Measurements from ENCODE around the gene GPRC5C.
A peak's percentile ranks its signal among the peaks of the same experiment; 100 is the strongest.

Gene GPRC5C

DNA sequence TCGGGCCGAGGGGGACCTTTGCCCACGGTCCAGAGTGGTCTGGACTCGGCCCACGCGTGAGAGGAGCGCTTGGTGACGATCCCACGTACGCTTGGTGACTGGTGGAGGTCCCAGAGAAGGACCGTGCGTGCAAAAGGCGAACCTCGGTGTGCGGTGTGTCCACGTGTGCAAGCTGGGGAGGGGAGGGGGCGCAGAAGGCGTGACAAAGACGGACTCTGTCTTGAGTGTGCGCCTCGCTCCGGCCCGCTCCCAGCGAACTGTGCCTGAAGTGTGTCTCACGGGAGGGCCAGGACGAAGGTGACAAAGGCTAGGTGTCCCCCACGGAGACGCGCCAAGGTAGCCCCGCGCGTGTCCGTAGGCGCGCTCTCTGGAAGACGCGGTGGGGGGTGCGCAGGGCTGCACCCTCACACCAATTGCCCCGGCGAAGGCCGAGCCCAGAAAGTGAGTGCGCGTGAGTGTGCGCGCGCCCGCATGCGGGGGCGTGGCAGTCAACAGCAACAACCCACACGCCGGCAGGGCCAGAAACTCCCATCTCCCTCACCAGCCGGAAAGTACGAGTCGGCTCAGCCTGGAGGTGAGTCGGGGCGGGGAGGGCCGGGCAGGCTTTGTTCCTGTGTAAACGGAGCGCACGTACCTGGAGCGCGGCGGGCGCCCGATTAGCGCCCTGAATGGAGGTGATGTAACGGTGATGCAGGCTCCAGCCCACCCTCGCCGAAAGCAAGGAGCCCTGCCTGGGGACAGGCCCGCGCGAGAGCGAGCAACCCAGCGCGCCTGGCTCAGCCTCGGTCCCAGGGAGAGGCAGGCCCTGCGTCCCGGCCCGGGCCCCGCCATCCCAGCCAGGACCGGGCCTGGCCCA, at the start of gene GPRC5C (continued):
- TF ChIP-seq, protein P1, sequence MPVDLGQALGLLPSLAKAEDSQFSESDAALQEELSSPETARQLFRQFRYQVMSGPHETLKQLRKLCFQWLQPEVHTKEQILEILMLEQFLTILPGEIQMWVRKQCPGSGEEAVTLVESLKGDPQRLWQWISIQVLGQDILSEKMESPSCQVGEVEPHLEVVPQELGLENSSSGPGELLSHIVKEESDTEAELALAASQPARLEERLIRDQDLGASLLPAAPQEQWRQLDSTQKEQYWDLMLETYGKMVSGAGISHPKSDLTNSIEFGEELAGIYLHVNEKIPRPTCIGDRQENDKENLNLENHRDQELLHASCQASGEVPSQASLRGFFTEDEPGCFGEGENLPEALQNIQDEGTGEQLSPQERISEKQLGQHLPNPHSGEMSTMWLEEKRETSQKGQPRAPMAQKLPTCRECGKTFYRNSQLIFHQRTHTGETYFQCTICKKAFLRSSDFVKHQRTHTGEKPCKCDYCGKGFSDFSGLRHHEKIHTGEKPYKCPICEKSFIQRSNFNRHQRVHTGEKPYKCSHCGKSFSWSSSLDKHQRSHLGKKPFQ (tag by site-specific recombination; IDR thresholded peaks at IDR 0.05): peak; percentile 21; the same call in 1 of the 2 replicates
- TF ChIP-seq ZNF274 (IDR thresholded peaks at IDR 0.05; ENCODE audit: low read length) (no peak), ZNF274 (tag by site-specific recombination; IDR thresholded peaks at IDR 0.05; ENCODE audit: borderline replicate concordance) (no peak), KLF17 (tag by site-specific recombination; IDR thresholded peaks at IDR 0.05) (peak; percentile 57; the same call in 1 of the 2 replicates), ZNF549 (tag by site-specific recombination; IDR thresholded peaks at IDR 0.05) (no peak), ZSCAN16 (tag by site-specific recombination; IDR thresholded peaks at IDR 0.05) (no peak), ZNF501 (tag by site-specific recombination; IDR thresholded peaks at IDR 0.05) (peak; percentile 63; the same call in 1 of the 2 replicates), SP7 (tag by site-specific recombination; IDR thresholded peaks at IDR 0.05) (peak; percentile 69), ZNF544 (tag by site-specific recombination; IDR thresholded peaks at IDR 0.05) (no peak), ZNF24 (tag by site-specific recombination; IDR thresholded peaks at IDR 0.05) (no peak; the same call in 1 of the 2 replicates), ZNF2 (tag by site-specific recombination; IDR thresholded peaks at IDR 0.05) (peak; percentile 97), ZNF366 (tag by site-specific recombination; conservative IDR thresholded peaks at IDR 0.05) (no peak), BCL11B (tag by site-specific recombination; IDR thresholded peaks at IDR 0.05; ENCODE audit: low read depth) (no peak), ZNF184 (tag by site-specific recombination; IDR thresholded peaks at IDR 0.05) (no peak), REST (tag by site-specific recombination; IDR thresholded peaks at IDR 0.05) (no peak), ZBTB49 (tag by site-specific recombination; IDR thresholded peaks at IDR 0.05; ENCODE audit: low read depth) (no peak), ZNF843 (tag by site-specific recombination; IDR thresholded peaks at IDR 0.05) (no peak), ZXDB (tag by site-specific recombination; IDR thresholded peaks at IDR 0.05) (no peak), ZNF341 (tag by site-specific recombination; IDR thresholded peaks at IDR 0.05; ENCODE audit: low read depth) (peak; percentile 71), GLIS2 (tag by site-specific recombination; IDR thresholded peaks at IDR 0.05) (peak; percentile 78), ZNF623 (tag by site-specific recombination; IDR thresholded peaks at IDR 0.05) (no peak), OVOL3 (tag by site-specific recombination; IDR thresholded peaks at IDR 0.05) (0 out of 2 replicates have a peak, but pooled peaks have one; percentile 14), MZF1 (tag by site-specific recombination; IDR thresholded peaks at IDR 0.05; ENCODE audit: borderline replicate concordance) (no peak), YY1 (tag by site-specific recombination; IDR thresholded peaks at IDR 0.05) (no peak), KLF10 (tag by site-specific recombination; IDR thresholded peaks at IDR 0.05) (peak; percentile 89), IKZF3 (tag by site-specific recombination; IDR thresholded peaks at IDR 0.05) (peak; percentile 17; the same call in 1 of the 2 replicates)
- TF ChIP-seq, protein P2, sequence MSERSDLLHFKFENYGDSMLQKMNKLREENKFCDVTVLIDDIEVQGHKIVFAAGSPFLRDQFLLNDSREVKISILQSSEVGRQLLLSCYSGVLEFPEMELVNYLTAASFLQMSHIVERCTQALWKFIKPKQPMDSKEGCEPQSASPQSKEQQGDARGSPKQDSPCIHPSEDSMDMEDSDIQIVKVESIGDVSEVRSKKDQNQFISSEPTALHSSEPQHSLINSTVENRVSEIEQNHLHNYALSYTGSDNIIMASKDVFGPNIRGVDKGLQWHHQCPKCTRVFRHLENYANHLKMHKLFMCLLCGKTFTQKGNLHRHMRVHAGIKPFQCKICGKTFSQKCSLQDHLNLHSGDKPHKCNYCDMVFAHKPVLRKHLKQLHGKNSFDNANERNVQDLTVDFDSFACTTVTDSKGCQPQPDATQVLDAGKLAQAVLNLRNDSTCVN (tag by site-specific recombination; optimal IDR thresholded peaks at IDR 0.05): peak; percentile 100
- TF ChIP-seq, protein P3, sequence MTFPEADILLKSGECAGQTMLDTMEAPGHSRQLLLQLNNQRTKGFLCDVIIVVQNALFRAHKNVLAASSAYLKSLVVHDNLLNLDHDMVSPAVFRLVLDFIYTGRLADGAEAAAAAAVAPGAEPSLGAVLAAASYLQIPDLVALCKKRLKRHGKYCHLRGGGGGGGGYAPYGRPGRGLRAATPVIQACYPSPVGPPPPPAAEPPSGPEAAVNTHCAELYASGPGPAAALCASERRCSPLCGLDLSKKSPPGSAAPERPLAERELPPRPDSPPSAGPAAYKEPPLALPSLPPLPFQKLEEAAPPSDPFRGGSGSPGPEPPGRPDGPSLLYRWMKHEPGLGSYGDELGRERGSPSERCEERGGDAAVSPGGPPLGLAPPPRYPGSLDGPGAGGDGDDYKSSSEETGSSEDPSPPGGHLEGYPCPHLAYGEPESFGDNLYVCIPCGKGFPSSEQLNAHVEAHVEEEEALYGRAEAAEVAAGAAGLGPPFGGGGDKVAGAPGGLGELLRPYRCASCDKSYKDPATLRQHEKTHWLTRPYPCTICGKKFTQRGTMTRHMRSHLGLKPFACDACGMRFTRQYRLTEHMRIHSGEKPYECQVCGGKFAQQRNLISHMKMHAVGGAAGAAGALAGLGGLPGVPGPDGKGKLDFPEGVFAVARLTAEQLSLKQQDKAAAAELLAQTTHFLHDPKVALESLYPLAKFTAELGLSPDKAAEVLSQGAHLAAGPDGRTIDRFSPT (tag by site-specific recombination; IDR thresholded peaks at IDR 0.05): no peak
